Stimulated activated effector memory CD8-positive, alpha-beta T cell treated with anti-CD3 and anti-CD28 coated beads, Interleukin-12 subunit alpha, Interleukin-12 subunit beta, amount 100 ng/mL, for 72 hours (primary cell): ENCODE measurements around the gene GZMH.
"Not testable (repeated sequence)": the region's sequence is repeated elsewhere in the genome, so short reads cannot be mapped to it uniquely, and the experiment has no call there.

Experiments used
- ATAC-seq: fragments of 150-1000 bp; cut with Tn5 transposase; 2 replicates; pipeline ENCODE4 v1.10.0; 2021
- DNase-seq, 2 donors: peaks; one replicate each; pipeline ENCODE4 v3.0.0; 2021 to 2022; ENCODE audit warnings: low spot score in 2 of 2
- H3K27ac Mint-ChIP-seq: one replicate; pipeline ENCODE4 v1.8.0; 2022; ENCODE audit warnings: mild to moderate bottlenecking, mixed read lengths
- H3K36me3 Mint-ChIP-seq: one replicate; pipeline ENCODE4 v1.8.0; 2022; ENCODE audit warnings: mild to moderate bottlenecking, mixed read lengths
- H3K4me1 Mint-ChIP-seq: one replicate; pipeline ENCODE4 v1.8.0; 2022; ENCODE audit warnings: mixed read lengths
- H3K4me3 Mint-ChIP-seq: one replicate; pipeline ENCODE4 v1.8.0; 2022; ENCODE audit warnings: mild to moderate bottlenecking, mixed read lengths
- H3K9me3 Mint-ChIP-seq: one replicate; pipeline ENCODE4 v1.8.0; 2022; ENCODE audit warnings: mixed read lengths

Gene GZMH

DNA sequence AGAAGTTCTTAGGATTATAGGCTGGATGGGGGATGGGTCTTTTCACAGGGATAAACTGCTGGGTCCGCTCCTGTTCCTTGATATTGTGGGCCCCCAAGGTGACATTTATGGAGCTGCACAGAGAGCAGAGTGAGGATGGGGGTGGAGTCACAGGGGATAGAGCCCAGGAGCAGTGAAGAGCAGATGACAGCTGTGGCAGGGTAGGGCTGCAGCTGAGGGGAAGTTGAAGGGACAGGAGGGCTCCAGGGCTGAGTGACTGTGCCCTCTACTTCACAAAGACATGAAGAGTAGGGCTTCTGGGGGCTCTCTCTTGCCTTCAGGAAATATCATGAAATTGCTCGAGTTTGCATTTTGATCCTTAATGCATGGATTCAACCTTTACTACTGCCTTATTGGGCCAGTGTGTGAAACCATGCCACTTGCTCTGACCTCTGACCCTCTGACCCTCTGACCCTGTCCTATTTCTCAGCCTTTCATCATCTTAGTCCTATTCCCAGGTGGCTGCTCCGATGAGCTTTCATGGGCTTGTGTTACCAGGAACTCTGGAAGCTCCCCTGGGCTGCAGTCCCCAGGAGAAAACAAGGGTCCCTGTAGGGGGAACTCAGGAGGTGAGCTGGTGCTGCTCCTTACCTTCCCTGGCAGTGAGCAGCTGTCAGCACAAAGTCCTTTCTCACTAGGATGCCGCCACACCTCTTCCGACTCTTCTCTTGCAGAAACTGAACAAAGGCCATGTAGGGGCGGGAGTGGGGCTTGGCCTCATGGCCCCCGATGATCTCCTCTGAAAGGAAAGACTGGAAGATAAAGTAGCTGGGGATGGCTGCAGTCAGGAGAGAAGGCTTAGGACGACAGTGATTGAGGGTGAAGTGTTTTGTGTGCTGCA is 1.6 kb downstream of the GZMH start:
- Mint-ChIP-seq H3K36me3 (peaks cover 47% of the 10 kb centered on the region), H3K27ac (peak overlapping the region; percentile 97), H3K9me3 (no peaks in the 10 kb centered on the region), H3K4me1 (peaks cover 68% of the 10 kb centered on the region), H3K4me3 (peak overlapping the region; percentile 85)
- no peak for DNase-seq
- peak; percentile 27 for ATAC-seq

DNA sequence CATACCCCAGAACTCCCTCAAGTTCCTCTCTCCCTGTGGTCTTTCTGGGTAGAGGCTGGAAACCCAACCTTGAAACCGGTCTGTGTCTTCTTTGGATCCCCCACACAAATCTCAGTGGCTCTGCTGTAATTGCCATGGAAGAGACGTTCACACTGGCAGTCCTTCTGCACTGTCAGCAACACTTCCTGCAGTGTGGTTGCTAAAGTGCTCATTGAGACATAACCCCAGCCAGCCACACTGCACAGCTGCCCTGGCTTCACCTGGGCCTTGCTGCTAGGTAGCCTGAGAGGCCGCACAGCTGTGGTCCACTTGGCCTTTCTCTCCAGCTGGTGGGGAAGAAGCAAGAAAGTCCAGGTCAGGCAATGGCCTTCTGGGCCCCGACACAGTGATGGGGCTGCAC is 2.4 kb downstream of the GZMH start:
- Mint-ChIP-seq H3K4me3 (peak overlapping the region; percentile 85), H3K9me3 (no peaks in the 10 kb centered on the region), H3K27ac (peak overlapping the region; percentile 97), H3K4me1 (peaks cover 60% of the 10 kb centered on the region), H3K36me3 (peaks cover 47% of the 10 kb centered on the region)
- peak in 1 of 2 donors; percentile 64 for DNase-seq
- peak; percentile 67 for ATAC-seq

DNA sequence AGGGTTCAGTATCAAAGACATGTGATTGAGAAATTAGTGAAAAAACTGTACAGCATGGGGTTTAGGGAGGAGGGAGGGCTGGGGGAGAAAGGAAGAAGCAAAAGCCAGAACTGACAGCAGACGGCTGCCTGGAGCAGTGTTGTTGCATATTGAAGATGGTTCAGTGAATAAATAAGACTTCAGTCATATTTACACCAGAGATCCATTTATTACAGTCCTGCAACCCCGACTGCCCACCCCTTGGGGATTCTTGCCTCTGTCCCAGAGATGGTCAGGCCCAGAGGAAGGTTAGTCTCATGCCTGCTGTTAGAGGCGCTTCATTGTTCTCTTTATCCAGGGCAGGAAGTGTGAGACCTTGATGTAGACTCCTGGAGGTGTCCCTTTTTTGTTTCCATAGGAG is 3.2 kb downstream of the GZMH start:
- ATAC-seq = no peak
- no peak for DNase-seq
- Mint-ChIP-seq H3K4me1 (peaks cover 54% of the 10 kb centered on the region), H3K9me3 (no peaks in the 10 kb centered on the region), H3K36me3 (peaks cover 47% of the 10 kb centered on the region), H3K27ac (peak overlapping the region; percentile 97), H3K4me3 (peak overlapping the region; percentile 85)

DNA sequence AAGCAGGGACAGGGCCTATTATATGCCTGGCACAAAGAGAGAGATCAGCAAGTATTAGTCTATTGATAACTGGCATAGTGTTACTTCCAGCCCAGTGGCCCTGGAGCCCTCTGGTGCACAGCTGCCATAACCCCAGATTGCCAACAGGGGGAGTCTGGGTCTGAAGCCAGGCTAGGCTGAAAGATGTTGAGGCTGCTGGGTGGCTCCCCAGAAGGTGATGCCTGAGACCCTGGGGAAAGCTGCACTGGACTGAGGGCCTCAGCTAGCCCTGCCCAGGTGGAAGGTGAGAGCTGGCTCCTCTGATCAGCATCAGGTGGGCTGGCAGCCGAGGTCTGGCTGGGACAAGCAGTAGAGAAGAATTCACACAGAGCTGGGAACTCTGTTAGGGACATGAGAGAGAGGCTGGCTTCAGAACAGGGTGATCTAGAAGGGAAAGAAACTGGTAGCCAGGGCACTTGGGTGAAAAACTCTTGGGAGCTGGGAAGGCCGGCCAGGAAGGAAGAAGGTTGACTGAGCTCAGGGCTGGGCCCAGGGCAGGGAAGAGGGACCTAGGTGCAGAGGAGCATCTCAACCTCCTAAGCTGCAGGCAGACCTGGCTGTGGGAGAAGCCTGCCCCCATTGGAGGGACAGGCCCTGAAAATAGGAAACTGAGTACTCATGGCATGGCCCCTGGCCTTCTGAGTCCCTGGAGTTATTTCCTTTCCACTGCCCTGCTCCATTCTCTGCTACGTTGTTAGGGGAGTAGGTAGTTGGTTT is 3.9 kb downstream of the GZMH start:
- ATAC-seq = peak; percentile 73
- H3K27ac Mint-ChIP-seq = peak overlapping the region; percentile 97
- peaks cover 54% of the 10 kb centered on the region for H3K4me1 Mint-ChIP-seq
- DNase-seq = peak; percentile 72 to 89
- peaks cover 47% of the 10 kb centered on the region for H3K36me3 Mint-ChIP-seq
- H3K4me3 Mint-ChIP-seq = peak overlapping the region; percentile 85
- no peaks in the 10 kb centered on the region for H3K9me3 Mint-ChIP-seq

DNA sequence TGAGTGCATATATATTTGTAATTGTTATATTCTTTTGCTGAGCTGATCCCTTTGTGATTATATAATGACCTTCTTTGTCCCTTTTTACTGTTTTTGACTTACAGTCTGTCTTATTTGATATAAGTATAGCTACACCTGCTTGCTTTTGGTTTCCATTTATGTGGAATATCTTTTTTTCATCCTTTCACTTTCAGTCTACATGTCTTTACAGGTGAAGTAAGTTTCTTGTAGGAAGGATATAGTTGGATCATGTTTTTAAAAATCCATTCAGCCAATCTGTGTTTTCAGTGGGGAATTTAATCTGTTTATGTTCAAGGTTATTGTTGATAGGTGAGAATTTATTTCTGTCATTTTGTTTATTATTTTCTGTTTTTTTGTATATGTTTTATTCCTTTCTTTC is 12.1 kb downstream of the GZMH start:
- H3K4me1 Mint-ChIP-seq = no peaks in the 10 kb centered on the region
- no peak overlapping the region for H3K4me3 Mint-ChIP-seq
- peaks cover 16% of the 10 kb centered on the region for H3K9me3 Mint-ChIP-seq
- no peak for ATAC-seq
- no peak for DNase-seq
- H3K36me3 Mint-ChIP-seq = no peaks in the 10 kb centered on the region
- H3K27ac Mint-ChIP-seq = no peak overlapping the region

DNA sequence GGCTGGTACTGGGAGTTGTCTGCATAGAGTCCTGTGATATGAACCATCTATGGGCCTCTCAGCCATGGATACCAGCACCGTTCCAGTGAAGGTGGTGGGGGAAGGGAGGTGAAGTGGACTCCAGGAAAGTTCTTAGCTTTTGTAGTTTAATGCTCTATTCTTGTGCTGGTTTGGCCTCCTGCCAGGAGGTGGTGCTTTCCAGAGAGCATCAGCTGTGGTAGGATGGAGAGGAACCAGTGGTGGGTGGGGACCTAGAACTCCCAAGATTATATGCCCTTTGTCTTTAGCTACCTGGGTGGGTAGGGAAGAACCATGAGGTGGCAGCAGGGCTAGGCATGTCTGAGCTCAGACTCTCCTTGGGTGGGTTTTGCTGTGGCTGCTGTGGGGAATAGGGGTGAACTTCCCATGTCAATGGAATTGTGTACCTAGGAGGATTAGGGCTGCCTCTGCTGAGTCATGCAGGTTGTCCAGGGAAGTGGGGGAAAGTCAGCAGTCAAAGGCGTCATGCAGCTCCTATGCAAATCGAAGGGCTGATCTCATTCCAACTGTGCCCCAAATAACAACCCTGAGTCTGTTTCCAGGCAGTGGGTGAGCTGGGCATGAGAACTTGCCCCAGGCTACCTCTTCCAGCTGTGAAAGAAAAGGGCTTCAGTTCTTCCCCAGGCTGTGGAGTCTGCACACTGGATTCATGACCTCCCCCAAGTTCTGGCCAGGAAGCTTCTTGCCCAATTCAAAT is 14.2 kb downstream of the GZMH start:
- no peak overlapping the region for H3K4me3 Mint-ChIP-seq
- no peaks in the 10 kb centered on the region for H3K36me3 Mint-ChIP-seq
- H3K27ac Mint-ChIP-seq = peak overlapping the region; percentile 63
- ATAC-seq (no peak), DNase-seq (no peak)
- H3K9me3 Mint-ChIP-seq = peaks cover 18% of the 10 kb centered on the region
- H3K4me1 Mint-ChIP-seq = no peaks in the 10 kb centered on the region

DNA sequence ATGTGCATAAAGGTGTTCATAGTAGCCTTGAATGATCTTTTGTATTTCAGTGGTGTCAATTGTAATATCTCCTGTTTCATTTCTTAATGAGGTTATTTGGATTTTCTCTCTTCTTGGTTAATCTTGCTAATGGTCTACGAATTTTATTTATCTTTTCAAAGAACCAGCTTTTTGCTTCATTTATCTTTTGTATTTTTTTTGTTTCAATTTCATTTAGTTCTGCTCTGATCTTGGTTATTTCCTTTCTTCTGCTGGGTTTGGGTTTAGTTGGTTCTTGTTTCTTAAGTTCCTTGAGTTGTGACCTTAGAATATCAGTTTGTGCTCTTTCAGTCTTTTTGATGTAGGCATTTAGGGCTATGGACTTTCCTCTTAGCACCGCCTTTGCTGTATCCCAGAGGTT is 18.5 kb downstream of the GZMH start:
- H3K36me3 Mint-ChIP-seq, DNase-seq, H3K27ac Mint-ChIP-seq, H3K4me3 Mint-ChIP-seq, ATAC-seq, H3K4me1 Mint-ChIP-seq: not testable (repeated sequence)
- peaks cover 11% of the 10 kb centered on the region for H3K9me3 Mint-ChIP-seq

DNA sequence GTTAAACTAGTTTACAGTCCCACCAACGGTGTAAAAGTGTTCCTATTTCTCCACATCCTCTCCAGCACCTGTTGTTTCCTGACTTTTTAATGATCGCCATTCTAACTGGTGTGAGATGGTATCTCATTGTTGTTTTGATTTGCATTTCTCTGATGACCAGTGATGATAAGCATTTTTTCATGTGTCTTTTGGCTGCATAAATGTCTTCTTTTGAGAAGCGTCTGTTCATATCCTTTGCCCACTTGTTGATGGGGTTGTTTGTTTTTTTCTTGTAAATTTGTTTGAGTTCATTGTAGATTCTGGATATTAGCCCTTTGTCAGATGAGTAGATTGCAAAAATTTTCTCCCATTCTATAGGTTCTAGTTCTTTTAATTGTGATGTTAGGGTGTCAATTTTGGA is 25.1 kb downstream of the GZMH start:
- not testable (repeated sequence) for H3K27ac Mint-ChIP-seq, H3K4me1 Mint-ChIP-seq, H3K36me3 Mint-ChIP-seq, H3K9me3 Mint-ChIP-seq, ATAC-seq, DNase-seq, H3K4me3 Mint-ChIP-seq

DNA sequence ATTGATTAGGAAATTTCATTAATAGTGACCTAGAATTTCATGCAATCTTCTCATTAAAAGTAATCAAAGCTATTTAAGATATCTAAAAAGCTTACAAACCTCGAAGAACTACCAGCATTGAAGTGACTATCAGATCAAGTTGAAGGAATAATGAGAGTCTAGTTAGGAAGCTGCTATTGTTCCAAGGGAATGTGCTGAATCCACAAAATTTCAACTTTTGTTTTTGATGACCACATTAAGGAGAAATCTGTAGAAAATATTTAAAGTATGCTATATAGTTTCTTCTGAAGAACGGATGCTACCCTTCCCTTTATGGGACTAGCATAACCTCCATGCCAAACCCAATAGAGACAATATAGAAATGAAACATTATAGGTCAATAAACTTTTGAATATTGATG is 30.9 kb downstream of the GZMH start:
- H3K27ac Mint-ChIP-seq = no peak overlapping the region
- no peaks in the 10 kb centered on the region for H3K4me1 Mint-ChIP-seq
- H3K36me3 Mint-ChIP-seq = no peaks in the 10 kb centered on the region
- no peaks in the 10 kb centered on the region for H3K9me3 Mint-ChIP-seq
- H3K4me3 Mint-ChIP-seq = no peak overlapping the region
- no peak for ATAC-seq
- no peak for DNase-seq

DNA sequence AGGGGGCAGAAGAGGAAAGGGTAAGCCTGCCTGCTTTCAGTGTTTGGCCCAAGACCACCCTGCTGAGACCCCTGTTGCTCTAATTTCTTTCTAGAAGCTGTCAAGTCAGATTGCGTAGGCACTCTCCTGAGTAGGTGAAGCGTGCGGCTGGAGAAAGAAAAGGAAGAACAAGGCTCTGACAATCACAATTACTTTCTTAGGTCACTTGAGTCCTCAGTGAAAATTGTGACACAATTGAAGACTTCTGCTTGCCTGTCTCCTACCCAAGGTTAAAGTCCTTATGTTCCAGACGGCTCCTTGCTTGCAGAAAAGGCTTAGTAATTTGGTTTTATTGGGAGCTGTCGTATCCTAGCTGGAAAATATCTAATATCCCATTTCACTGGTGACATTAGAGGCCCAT is 32.7 kb downstream of the GZMH start:
- Mint-ChIP-seq H3K4me1 (no peaks in the 10 kb centered on the region), H3K4me3 (no peak overlapping the region)

DNA sequence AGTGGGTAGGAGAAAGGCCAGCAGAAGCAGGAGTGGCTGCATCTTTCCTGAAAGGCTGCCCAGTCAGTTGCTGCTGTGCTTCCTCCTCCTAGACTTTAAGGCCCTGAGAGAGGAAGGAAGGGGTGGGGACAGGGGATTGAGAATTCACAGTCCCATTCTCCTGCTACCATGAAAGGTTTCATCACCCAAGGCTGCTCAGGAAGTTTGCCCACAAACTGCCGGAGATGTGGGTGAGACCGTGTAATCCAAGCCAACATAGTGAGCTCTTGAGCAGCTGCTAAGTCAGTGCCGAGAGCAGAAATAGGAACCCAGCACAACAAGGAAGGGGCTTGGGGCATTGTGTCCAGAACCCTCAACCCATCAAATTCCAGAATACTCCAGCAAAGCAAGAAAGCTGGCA is 33.3 kb downstream of the GZMH start, which contains the start of gene CTSG:
Gene CTSG (minus strand): TSS at position 69 of the 400 bp plus-strand sequence. CDS start 27 bp downstream, at position 42.
- ATAC-seq = no peak
- no peaks in the 10 kb centered on the region for H3K36me3 Mint-ChIP-seq
- no peaks in the 10 kb centered on the region for H3K4me1 Mint-ChIP-seq
- H3K27ac Mint-ChIP-seq = peak within 1 kb of the TSS; percentile 48
- no peak for DNase-seq
- no peak within 1 kb of the TSS for H3K4me3 Mint-ChIP-seq
- H3K9me3 Mint-ChIP-seq = no peaks in the 10 kb centered on the region

More for the DNA sequence above, 32.7 kb downstream of the GZMH start:
- no peaks in the 10 kb centered on the region for H3K9me3 Mint-ChIP-seq
- H3K27ac Mint-ChIP-seq = no peak overlapping the region
- no peak for ATAC-seq
- no peak for DNase-seq
- H3K36me3 Mint-ChIP-seq = no peaks in the 10 kb centered on the region

DNA sequence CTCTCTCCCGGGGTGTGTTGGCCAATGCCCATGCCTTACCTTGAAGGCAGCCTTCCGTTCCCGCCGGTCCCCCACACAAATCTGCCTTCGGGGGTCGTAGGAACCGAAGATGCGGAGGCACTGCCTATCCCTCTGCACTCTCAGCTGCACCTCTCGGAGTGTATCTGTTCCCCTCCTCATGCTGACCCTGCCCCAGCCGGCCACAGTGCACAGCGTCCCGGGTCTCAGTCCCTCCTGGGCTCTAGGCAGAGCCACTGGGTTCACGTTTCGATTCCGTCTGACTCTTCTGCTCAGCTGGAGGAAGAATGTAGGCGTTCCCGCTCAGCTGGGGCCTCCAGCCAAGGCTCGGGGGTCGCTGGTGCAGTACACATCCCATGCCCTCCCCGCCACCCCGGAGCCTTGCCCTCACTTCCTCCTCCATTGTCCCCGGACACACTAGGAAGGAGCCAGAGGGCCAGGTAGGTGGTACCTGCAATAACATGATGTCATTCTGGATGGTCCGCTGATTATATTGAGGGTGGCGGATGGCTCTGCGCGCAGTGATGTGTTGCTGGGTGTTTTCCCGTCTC is 35.2 kb downstream of the GZMH start:
- peaks cover 5% of the 10 kb centered on the region for H3K9me3 Mint-ChIP-seq

DNA sequence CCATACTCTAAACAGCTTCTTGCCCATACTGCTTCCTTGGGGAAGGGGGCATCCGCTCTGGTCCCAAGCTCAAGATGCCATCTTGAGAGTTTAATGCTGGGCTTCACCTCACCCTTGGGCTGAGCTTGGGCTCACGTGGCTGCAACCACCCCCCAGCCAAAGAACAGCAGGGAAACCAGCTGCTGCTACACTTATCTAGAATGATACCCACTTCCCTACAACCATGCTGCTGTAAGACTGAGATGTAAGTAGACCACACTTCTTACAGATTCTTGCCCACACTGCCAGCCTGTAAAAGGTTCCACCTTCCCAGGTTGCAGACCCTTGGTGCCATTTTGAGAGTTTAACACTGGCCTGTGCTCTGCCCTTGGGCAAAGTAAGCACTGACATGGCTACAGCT is 43.2 kb downstream of the GZMH start:
- peaks cover 37% of the 10 kb centered on the region for H3K9me3 Mint-ChIP-seq
- DNase-seq (no peak), ATAC-seq (no peak)
- H3K27ac Mint-ChIP-seq = no peak overlapping the region
- no peaks in the 10 kb centered on the region for H3K36me3 Mint-ChIP-seq
- no peaks in the 10 kb centered on the region for H3K4me1 Mint-ChIP-seq
- H3K4me3 Mint-ChIP-seq = no peak overlapping the region

More for the DNA sequence above, 35.2 kb downstream of the GZMH start:
- ATAC-seq = no peak
- no peak overlapping the region for H3K27ac Mint-ChIP-seq
- DNase-seq = no peak
- H3K36me3 Mint-ChIP-seq = no peaks in the 10 kb centered on the region
- H3K4me3 Mint-ChIP-seq = no peak overlapping the region
- no peaks in the 10 kb centered on the region for H3K4me1 Mint-ChIP-seq

DNA sequence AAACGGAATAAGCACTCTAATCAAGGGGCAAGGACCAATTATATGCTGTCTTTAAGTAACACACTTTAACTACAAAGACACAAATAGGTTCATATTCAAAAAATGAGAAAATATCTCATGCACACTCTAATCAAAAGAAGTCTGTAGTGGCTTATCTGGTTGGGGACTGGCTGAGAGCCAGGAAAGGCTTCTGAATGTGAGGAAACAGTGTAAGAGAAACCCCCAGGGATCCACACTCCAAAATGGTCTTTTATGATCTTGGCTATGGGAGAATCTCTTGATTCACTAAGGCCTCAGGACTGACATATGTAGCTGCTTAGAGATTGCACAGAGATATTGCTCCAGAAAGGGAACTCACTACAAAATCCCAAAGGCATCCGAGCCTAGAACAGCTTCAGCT is 43.7 kb downstream of the GZMH start:
- Mint-ChIP-seq H3K4me1 (no peaks in the 10 kb centered on the region), H3K4me3 (no peak overlapping the region), H3K9me3 (peaks cover 37% of the 10 kb centered on the region), H3K27ac (no peak overlapping the region), H3K36me3 (no peaks in the 10 kb centered on the region)
- DNase-seq = no peak
- ATAC-seq = no peak

DNA sequence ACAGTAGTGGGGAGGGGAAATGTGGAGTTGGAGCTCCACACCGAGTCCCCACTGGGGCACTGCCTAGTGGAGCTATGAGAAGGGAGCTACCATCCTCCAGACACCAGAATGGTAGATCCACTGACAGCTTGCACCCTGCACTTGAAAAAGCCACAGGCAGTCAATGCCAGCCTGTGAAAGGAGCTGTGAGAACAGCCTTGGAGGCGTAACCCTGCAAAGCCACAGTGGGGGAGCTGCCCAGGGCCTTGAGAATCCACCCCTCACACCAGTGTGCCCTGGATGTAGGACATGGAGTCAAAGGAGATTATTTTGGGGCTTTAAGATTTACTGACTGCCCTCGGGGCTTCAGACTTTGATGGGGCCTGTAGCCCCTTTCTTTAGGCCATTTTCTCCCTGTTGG is 46.0 kb downstream of the GZMH start:
- DNase-seq (no peak), ATAC-seq (no peak)
- Mint-ChIP-seq H3K4me1 (no peaks in the 10 kb centered on the region), H3K36me3 (no peaks in the 10 kb centered on the region), H3K9me3 (peaks cover 29% of the 10 kb centered on the region), H3K27ac (no peak overlapping the region), H3K4me3 (no peak overlapping the region)
